GM23338 (cell line): ENCODE data around the gene EID1. TPM values are rescaled to one million over a fixed set of nuclear protein-coding genes. Genes with fewer than 3 reads are reported as not detected.

Experiments
- ATAC-seq: fragments of 200-7000 bp; cut with Tn5 transposase; 3 replicates; pipeline ENCODE4 v1.9.1; 2020
- DNase-seq: peaks from one replicate; pipeline ENCODE4 v3.0.0-alpha.2; 2015; ENCODE audit warnings: low spot score
- H2AFZ ChIP-seq: fragments of 200-600 bp; sonication (generic); 2 replicates; pipeline ENCODE4 v1.8.0; 2016; ENCODE audit warnings: antibody characterized with exemption, mild to moderate bottlenecking, moderate library complexity
- H3F3A ChIP-seq: fragments of 200-600 bp; sonication (generic); replicated peaks from 2 replicates; pipeline ENCODE4 v1.8.0; 2017; ENCODE audit warnings: antibody characterized with exemption, mixed run types, low read depth
- H3K27ac ChIP-seq: fragments of 200-600 bp; sonication (generic); 2 replicates; pipeline ENCODE4 v1.6.1; 2016; ENCODE audit warnings: low read depth
- H3K27me3 ChIP-seq: fragments of 200-600 bp; sonication (generic); 2 replicates; pipeline ENCODE4 v1.8.0; 2016; ENCODE audit warnings: mild to moderate bottlenecking, mixed run types, moderate library complexity; ENCODE audit not compliant: insufficient read depth
- H3K36me3 ChIP-seq: fragments of 200-600 bp; sonication (generic); 2 replicates; pipeline ENCODE4 v1.8.0; 2016; ENCODE audit warnings: mild to moderate bottlenecking; ENCODE audit not compliant: insufficient read depth
- H3K4me1 ChIP-seq: fragments of 200-600 bp; sonication (generic); 2 replicates; pipeline ENCODE4 v1.8.0; 2016; ENCODE audit warnings: mild to moderate bottlenecking, moderate library complexity; ENCODE audit not compliant: insufficient read depth
- H3K4me2 ChIP-seq: fragments of 200-600 bp; sonication (generic); 2 replicates; pipeline ENCODE4 v1.7.1; 2017; ENCODE audit warnings: mixed run types
- H3K4me3 ChIP-seq: fragments of 200-600 bp; sonication (generic); 2 replicates; pipeline ENCODE4 v1.6.1; 2016; ENCODE audit warnings: mixed run types
- H3K79me2 ChIP-seq: fragments of 200-600 bp; sonication (generic); replicated peaks from 2 replicates; pipeline ENCODE4 v1.8.0; 2017; ENCODE audit warnings: mild to moderate bottlenecking; ENCODE audit not compliant: insufficient read depth
- H3K9me2 ChIP-seq: fragments of 200-600 bp; sonication (generic); 2 replicates; pipeline ENCODE4 v1.8.0; 2017; ENCODE audit not compliant: insufficient read depth
- H4K20me1 ChIP-seq: fragments of 200-600 bp; sonication (generic); replicated peaks from 2 replicates; pipeline ENCODE4 v1.8.0; 2017; ENCODE audit warnings: mild to moderate bottlenecking; ENCODE audit not compliant: insufficient read depth
- H3K27ac Mint-ChIP-seq: 2 replicates; pipeline ENCODE4 v1.8.0; 2020; ENCODE audit warnings: inconsistent platforms, mild to moderate bottlenecking, moderate library complexity, mixed read lengths
- H3K27me3 Mint-ChIP-seq: 3 replicates; pipeline ENCODE4 v1.8.0; 2022; ENCODE audit warnings: low read depth, mild to moderate bottlenecking, moderate library complexity, mixed read lengths, inconsistent platforms; ENCODE audit not compliant: insufficient read depth, poor library complexity
- H3K36me3 Mint-ChIP-seq: 3 replicates; pipeline ENCODE4 v1.8.0; 2021; ENCODE audit warnings: low read depth, mild to moderate bottlenecking, inconsistent platforms, moderate library complexity, mixed read lengths
- H3K4me1 Mint-ChIP-seq: 3 replicates; pipeline ENCODE4 v1.8.0; 2020; ENCODE audit warnings: mild to moderate bottlenecking, inconsistent platforms, mixed read lengths
- H3K4me3 Mint-ChIP-seq: 3 replicates; pipeline ENCODE4 v1.8.0; 2021; ENCODE audit warnings: moderate library complexity, mild to moderate bottlenecking, inconsistent platforms, mixed read lengths
- H3K9me3 Mint-ChIP-seq: 3 replicates; pipeline ENCODE4 v1.8.0; 2020; ENCODE audit warnings: moderate library complexity, mild to moderate bottlenecking, inconsistent platforms, mixed read lengths
- CREB1 ChIP-seq: fragments of 250-450 bp; sonication (Bioruptor Pico); IDR thresholded peaks from 2 replicates; pipeline ENCODE4 v1.5.0; 2020; ENCODE audit warnings: low read depth, mild to moderate bottlenecking, moderate library complexity
- ETS1 ChIP-seq: IDR thresholded peaks from 2 replicates; pipeline ENCODE4 v1.6.1; 2016; ENCODE audit warnings: antibody characterized with exemption
- EZH2 ChIP-seq: fragments of 200-600 bp; sonication (generic); IDR thresholded peaks from one replicate; pipeline ENCODE4 v1.8.0; 2017; ENCODE audit warnings: antibody characterized with exemption, mild to moderate bottlenecking, low read depth; ENCODE audit not compliant: unreplicated experiment
- JUNB ChIP-seq: IDR thresholded peaks from one replicate; pipeline ENCODE4 v1.6.1; 2016; ENCODE audit warnings: antibody characterized with exemption; ENCODE audit not compliant: unreplicated experiment
- POLR2AphosphoS5 ChIP-seq: IDR thresholded peaks from 2 replicates; pipeline ENCODE4 v1.6.1; 2016; ENCODE audit warnings: antibody characterized with exemption, low read depth
- REST ChIP-seq: IDR thresholded peaks from one replicate; pipeline ENCODE4 v1.6.1; 2018; ENCODE audit warnings: antibody characterized with exemption; ENCODE audit not compliant: unreplicated experiment
- STAT1 ChIP-seq: IDR thresholded peaks from one replicate; pipeline ENCODE4 v1.6.1; 2016; ENCODE audit warnings: antibody characterized with exemption; ENCODE audit not compliant: unreplicated experiment
- polyA plus RNA-seq: library from polyadenylated mRNA; unstranded; fragments of >200 nt; fragmentation: Nextera tagmentation; extraction: Ambion mirVana; gene quantifications from 2 replicates; pipeline ENCODE4 v1.2.1, GENCODE V29; 2016
- total RNA-seq: library from RNA; depleted of rRNA; stranded (reverse); fragments of >200 nt; shearing (Covaris generic); gene quantifications from 2 replicates; pipeline ENCODE4 v1.2.3, GENCODE V29; 2014
- TF ChIP-seq, protein P1 (sequence below), 2 experiments: fragments of 200-600 bp in 1 of 2; sonication (generic) in 1 of 2; conservative IDR thresholded peaks; 2 replicates each; pipeline versions ENCODE4 v1.5.1 to v1.6.1; 2016 to 2017; ENCODE audit warnings: antibody characterized with exemption in 2 of 2, low read depth in 2 of 2, mild to moderate bottlenecking in 2 of 2, moderate library complexity in 1 of 2

EID1 gene
- total and polyA plus RNA-seq, 2 experiments from 2014 or later, result 113 to 324 TPM

GRCh38 chr15:48858401-48858800 is 19.5 kb upstream of the EID1 start:
- peaks cover 4% of the 10 kb centered on the region for H3K27me3 Mint-ChIP-seq
- H3K9me2 ChIP-seq, result no peaks in the 10 kb centered on the region
- no peak for DNase-seq
- peaks cover 28% of the 10 kb centered on the region for H3K4me1 ChIP-seq
- no peaks in the 10 kb centered on the region for H3K36me3 ChIP-seq
- H3K79me2 ChIP-seq, result no peaks in the 10 kb centered on the region
- peak overlapping the region; percentile 9; the same call in 1 of the 2 replicates for H3K27ac Mint-ChIP-seq
- H3K4me3 Mint-ChIP-seq, result no peak overlapping the region
- H3K4me2 ChIP-seq, result 0 out of 2 replicates have a peak overlapping the region, but pooled peaks have one; percentile 18
- H3K4me3 ChIP-seq, result no peak overlapping the region
- H3F3A ChIP-seq, result no peaks in the 10 kb centered on the region
- no peaks in the 10 kb centered on the region for H4K20me1 ChIP-seq
- no peaks in the 10 kb centered on the region; the same call in 2 of the 3 replicates for H3K9me3 Mint-ChIP-seq
- no peak overlapping the region; the same call in 1 of the 2 replicates for H2AFZ ChIP-seq
- ATAC-seq, result no peak
- TF ChIP-seq, protein P1, sequence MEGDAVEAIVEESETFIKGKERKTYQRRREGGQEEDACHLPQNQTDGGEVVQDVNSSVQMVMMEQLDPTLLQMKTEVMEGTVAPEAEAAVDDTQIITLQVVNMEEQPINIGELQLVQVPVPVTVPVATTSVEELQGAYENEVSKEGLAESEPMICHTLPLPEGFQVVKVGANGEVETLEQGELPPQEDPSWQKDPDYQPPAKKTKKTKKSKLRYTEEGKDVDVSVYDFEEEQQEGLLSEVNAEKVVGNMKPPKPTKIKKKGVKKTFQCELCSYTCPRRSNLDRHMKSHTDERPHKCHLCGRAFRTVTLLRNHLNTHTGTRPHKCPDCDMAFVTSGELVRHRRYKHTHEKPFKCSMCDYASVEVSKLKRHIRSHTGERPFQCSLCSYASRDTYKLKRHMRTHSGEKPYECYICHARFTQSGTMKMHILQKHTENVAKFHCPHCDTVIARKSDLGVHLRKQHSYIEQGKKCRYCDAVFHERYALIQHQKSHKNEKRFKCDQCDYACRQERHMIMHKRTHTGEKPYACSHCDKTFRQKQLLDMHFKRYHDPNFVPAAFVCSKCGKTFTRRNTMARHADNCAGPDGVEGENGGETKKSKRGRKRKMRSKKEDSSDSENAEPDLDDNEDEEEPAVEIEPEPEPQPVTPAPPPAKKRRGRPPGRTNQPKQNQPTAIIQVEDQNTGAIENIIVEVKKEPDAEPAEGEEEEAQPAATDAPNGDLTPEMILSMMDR (conservative IDR thresholded peaks at IDR 0.05; ENCODE audit: low read depth in 2 of 2), result no peak
- TF ChIP-seq EZH2 (no peak), JUNB (no peak), STAT1 (no peak), REST (no peak), POLR2AphosphoS5 (no peak), ETS1 (no peak), CREB1 (CRISPR knock-in tag) (no peak)
- no peaks in the 10 kb centered on the region for H3K27me3 ChIP-seq
- H3K27ac ChIP-seq, result 0 out of 2 replicates have a peak overlapping the region, but pooled peaks have one; percentile 23
- no peaks in the 10 kb centered on the region for H3K36me3 Mint-ChIP-seq
- H3K4me1 Mint-ChIP-seq, result peaks cover 37% of the 10 kb centered on the region

DNA sequence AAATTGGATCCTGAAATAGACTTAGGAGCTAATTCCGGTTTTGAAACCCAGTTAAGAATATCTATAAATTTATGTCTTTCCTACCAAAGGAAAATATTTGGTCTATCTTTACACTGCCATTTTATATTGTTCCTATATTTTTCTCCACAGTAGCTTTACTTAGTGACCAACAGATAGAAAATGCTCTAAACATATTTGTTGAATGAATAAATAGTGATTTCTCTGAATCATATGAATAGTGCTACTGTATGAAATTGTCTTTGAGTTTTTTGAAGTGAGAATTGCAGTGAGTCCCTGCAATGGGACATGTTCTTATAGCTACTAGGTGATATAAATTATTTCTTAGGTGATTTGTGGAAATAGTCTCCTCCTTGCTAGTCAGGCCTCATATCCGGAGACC is 18.5 kb upstream of the EID1 start:
- Mint-ChIP-seq H3K27ac (no peak overlapping the region), H3K9me3 (no peaks in the 10 kb centered on the region; the same call in 2 of the 3 replicates), H3K27me3 (peaks cover 4% of the 10 kb centered on the region), H3K36me3 (no peaks in the 10 kb centered on the region), H3K4me1 (peaks cover 37% of the 10 kb centered on the region), H3K4me3 (no peak overlapping the region)
- no peak overlapping the region for H2AFZ ChIP-seq
- ATAC-seq (no peak), DNase-seq (no peak)
- no peak overlapping the region for H3K4me2 ChIP-seq
- no peak overlapping the region for H3K4me3 ChIP-seq
- H3K79me2 ChIP-seq, result no peaks in the 10 kb centered on the region
- no peaks in the 10 kb centered on the region for H3F3A ChIP-seq
- no peaks in the 10 kb centered on the region for H3K27me3 ChIP-seq
- H3K9me2 ChIP-seq, result no peaks in the 10 kb centered on the region
- H3K27ac ChIP-seq, result no peak overlapping the region
- peaks cover 28% of the 10 kb centered on the region for H3K4me1 ChIP-seq
- no peaks in the 10 kb centered on the region for H4K20me1 ChIP-seq
- H3K36me3 ChIP-seq, result no peaks in the 10 kb centered on the region
- TF ChIP-seq ETS1 (no peak), STAT1 (no peak), REST (no peak)
